PC-9 (cell line): Measurements from ENCODE around the gene IGF2BP1. TPM values are rescaled to one million over a fixed set of nuclear protein-coding genes. Genes with fewer than 3 reads are reported as not detected.

Experiments
- BruUV-seq: library from RNA; stranded (reverse); fragments of 400-500 nt; replicated peaks from 2 replicates; lab custom pipeline; 2021; lab: Mats Ljungman, UMichigan
- CTCF ChIA-PET: fragments of 300-600 bp; sonication (Branson Sonifier 250); formaldehyde crosslinking; loops from one replicate; lab custom pipeline; 2022; ENCODE audit warnings: antibody characterized with exemption; lab: Charles Lee
- POLR2A ChIA-PET: fragments of 300-600 bp; sonication (Branson Sonifier 250); formaldehyde crosslinking; loops from one replicate; lab custom pipeline; 2022; ENCODE audit warnings: antibody characterized with exemption; ENCODE audit not compliant: unreplicated experiment; lab: Charles Lee
- DNase-seq, 2 experiments: peaks; one replicate each; pipeline versions ENCODE4 v3.0.0 to v3.0.0-alpha.2; 2015 to 2022; ENCODE audit warnings: mixed read lengths in 1 of 2
- H2AFZ ChIP-seq: fragments of 200-600 bp; sonication (generic); 2 replicates; pipeline ENCODE4 v1.8.1; 2017; ENCODE audit warnings: antibody characterized with exemption
- H3F3A ChIP-seq: fragments of 200-600 bp; sonication (generic); 2 replicates; pipeline ENCODE4 v1.8.1; 2017; ENCODE audit warnings: antibody characterized with exemption, mild to moderate bottlenecking, low read depth; ENCODE audit not compliant: insufficient read depth
- H3K27ac ChIP-seq: fragments of 200-600 bp; sonication (generic); 2 replicates; pipeline ENCODE4 v1.6.1; 2016; ENCODE audit warnings: mixed run types
- H3K27me3 ChIP-seq: fragments of 200-600 bp; sonication (generic); 2 replicates; pipeline ENCODE4 v1.6.1; 2016; ENCODE audit warnings: low read depth, mixed run types; ENCODE audit not compliant: insufficient read depth
- H3K36me3 ChIP-seq: fragments of 200-600 bp; sonication (generic); 2 replicates; pipeline ENCODE4 v1.6.1; 2016; ENCODE audit warnings: low read depth, mixed run types
- H3K4me1 ChIP-seq: fragments of 200-600 bp; sonication (generic); replicated peaks from 2 replicates; pipeline ENCODE4 v1.6.1; 2016; ENCODE audit warnings: mixed run types; ENCODE audit not compliant: insufficient read depth
- H3K4me2 ChIP-seq: fragments of 200-600 bp; sonication (generic); 2 replicates; pipeline ENCODE4 v1.6.1; 2017; ENCODE audit warnings: mixed run types
- H3K4me3 ChIP-seq: fragments of 200-600 bp; sonication (generic); 2 replicates; pipeline ENCODE4 v1.6.1; 2016; ENCODE audit warnings: mixed run types
- H3K79me2 ChIP-seq: fragments of 200-600 bp; sonication (generic); 2 replicates; pipeline ENCODE4 v1.6.1; 2017; ENCODE audit warnings: low read depth, mixed run types
- H3K9me2 ChIP-seq: fragments of 200-600 bp; sonication (generic); 2 replicates; pipeline ENCODE4 v1.8.1; 2017; ENCODE audit warnings: mild to moderate bottlenecking; ENCODE audit not compliant: insufficient read depth
- H3K9me3 ChIP-seq: fragments of 200-600 bp; sonication (generic); 2 replicates; pipeline ENCODE4 v1.8.1; 2016; ENCODE audit warnings: low read depth; ENCODE audit not compliant: insufficient read depth
- H4K20me1 ChIP-seq: fragments of 200-600 bp; sonication (generic); 2 replicates; pipeline ENCODE4 v1.8.1; 2017; ENCODE audit not compliant: insufficient read depth
- EZH2 ChIP-seq: fragments of 200-600 bp; sonication (generic); IDR thresholded peaks from 2 replicates; pipeline ENCODE4 v1.8.0; 2017; ENCODE audit warnings: antibody characterized with exemption, low read depth
- intact Hi-C: fragments of 100-400 bp; cut with micrococcal nuclease; formaldehyde crosslinking; loops from one replicate; pipeline ENCODE4 v1.10.0; 2022; ENCODE audit not compliant: unreplicated experiment
- total RNA-seq: library from RNA; stranded (reverse); gene quantifications from 2 replicates; pipeline ENCODE4 v1.2.3, GENCODE V29; 2021
- TF ChIP-seq, protein P1 (sequence below): fragments of 200-600 bp; sonication (generic); conservative IDR thresholded peaks from 2 replicates; pipeline ENCODE4 v1.6.1; 2017; ENCODE audit warnings: mixed run types, antibody characterized with exemption, mild to moderate bottlenecking, moderate library complexity

The IGF2BP1 gene
- total RNA-seq, 1 experiment from 2014 or later, result 57.4 TPM

DNA sequence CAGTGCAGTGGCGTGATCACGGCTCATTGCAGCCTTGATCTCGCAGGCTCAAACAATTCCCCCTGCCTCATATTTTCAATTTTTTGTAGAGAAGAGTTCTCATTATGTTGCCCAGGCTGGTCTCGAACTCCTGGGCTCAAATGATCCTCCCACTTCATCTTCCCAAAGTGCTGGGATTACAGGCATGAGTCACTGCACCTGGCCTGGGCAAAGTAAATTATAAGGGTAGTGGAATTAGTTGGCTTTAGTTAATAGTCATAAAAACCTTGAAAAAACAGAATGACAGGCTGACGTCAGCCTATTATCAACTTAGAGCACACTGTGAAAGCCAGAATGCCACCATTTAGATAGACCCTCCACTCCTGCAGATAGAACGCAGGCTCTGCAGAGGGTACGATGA, 91.9 kb downstream of the IGF2BP1 start:
- no peaks in the 10 kb centered on the region for H3K27me3 ChIP-seq
- no TSS peak for BruUV-seq
- no peaks in the 10 kb centered on the region for H3K79me2 ChIP-seq
- no peak overlapping the region for H2AFZ ChIP-seq
- no peak for TF ChIP-seq EZH2
- no peaks in the 10 kb centered on the region for H4K20me1 ChIP-seq
- H3K27ac ChIP-seq, result no peak overlapping the region
- H3K9me3 ChIP-seq, result no peaks in the 10 kb centered on the region
- DNase-seq, result no peak
- no peak overlapping the region for H3K4me3 ChIP-seq
- H3K4me2 ChIP-seq, result no peak overlapping the region
- no peaks in the 10 kb centered on the region for H3K4me1 ChIP-seq
- CTCF ChIA-PET, result no interaction called here
- no peaks in the 10 kb centered on the region for H3K9me2 ChIP-seq
- POLR2A ChIA-PET, result no interaction called here
- H3F3A ChIP-seq, result no peaks in the 10 kb centered on the region; the same call in 1 of the 2 replicates
- H3K36me3 ChIP-seq, result no peaks in the 10 kb centered on the region
- intact Hi-C loops, result no loop called here

DNA sequence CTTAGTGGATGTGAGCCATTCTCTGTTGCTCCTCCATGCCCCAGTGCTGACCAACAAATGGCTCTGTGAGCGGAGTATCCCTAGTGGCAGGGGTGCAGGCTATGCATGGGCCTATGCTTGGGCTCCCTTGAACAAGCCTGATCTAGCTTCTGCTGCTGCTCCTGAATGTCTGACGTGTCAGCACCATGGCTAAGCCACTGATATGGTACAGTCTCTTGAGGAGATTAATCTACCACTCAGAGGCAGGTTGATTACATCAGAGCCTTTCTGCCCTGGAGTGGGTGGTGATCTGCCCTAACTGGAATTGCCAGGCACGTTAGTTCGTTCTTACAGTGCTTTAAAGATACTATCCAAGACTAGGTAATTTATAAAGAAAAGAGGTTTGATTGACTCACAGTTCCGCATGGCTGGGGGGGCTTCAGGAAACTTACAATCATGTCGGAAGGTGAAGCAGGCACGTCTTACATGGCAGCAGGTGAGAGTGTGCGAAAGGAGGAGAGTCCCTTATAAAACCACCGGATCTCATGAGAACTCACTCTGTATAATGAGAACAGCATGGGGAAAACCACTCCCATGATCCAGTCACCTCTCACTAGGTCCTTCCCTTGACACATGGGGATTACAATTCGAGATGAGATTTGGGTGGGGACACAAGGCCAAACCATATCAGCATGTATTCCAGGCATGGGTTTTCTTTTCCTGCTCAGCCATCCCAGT, 93.9 kb downstream of the IGF2BP1 start:
- no peaks in the 10 kb centered on the region for H3K4me1 ChIP-seq
- CTCF ChIA-PET, result no interaction called here
- no peak overlapping the region for H3K27ac ChIP-seq
- no peaks in the 10 kb centered on the region for H3K27me3 ChIP-seq
- H3K4me2 ChIP-seq, result no peak overlapping the region
- no peak for TF ChIP-seq EZH2
- POLR2A ChIA-PET, result interaction anchor here (0.6 kb wide), 1 partner anchor 183 kb away, joined by 4 read pairs; no protein-coding TSS in a partner anchor
- no peak overlapping the region for H3K4me3 ChIP-seq
- H2AFZ ChIP-seq, result no peak overlapping the region
- no peaks in the 10 kb centered on the region for H4K20me1 ChIP-seq
- H3K36me3 ChIP-seq, result no peaks in the 10 kb centered on the region
- no TSS peak for BruUV-seq
- H3K9me2 ChIP-seq, result no peaks in the 10 kb centered on the region
- H3F3A ChIP-seq, result no peaks in the 10 kb centered on the region; the same call in none of the 2 replicates
- no peaks in the 10 kb centered on the region for H3K9me3 ChIP-seq
- DNase-seq, result no peak
- intact Hi-C loops, result no loop called here
- H3K79me2 ChIP-seq, result no peaks in the 10 kb centered on the region

DNA sequence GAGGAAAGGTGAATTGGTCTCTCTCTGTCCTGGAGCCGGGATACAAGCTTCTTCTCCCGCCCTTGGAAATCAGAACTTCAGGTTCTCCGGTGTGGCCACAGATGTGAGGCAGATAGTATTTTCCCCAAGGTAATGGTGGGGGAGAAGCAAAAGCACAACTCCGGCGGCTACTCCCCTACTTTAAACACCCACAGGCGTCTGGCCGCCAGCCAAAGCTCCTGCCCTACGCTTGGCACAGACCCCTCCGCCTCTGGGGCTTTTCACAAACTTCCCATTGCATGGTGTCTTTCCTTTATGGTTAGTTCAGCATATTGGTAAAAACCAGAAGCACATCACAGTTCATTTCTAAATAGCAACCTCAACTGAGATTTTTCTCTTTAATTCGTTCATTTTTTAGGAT, 95.9 kb downstream of the IGF2BP1 start:
- no peak overlapping the region for H2AFZ ChIP-seq
- intact Hi-C loops, result no loop called here
- POLR2A ChIA-PET, result no interaction called here
- no TSS peak for BruUV-seq
- no peak overlapping the region for H3K27ac ChIP-seq
- no peak overlapping the region for H3K4me3 ChIP-seq
- CTCF ChIA-PET, result interaction anchor here (0.6 kb wide), 2 partner anchors 13 to 415 kb away, joined by 4 to 10 read pairs; no protein-coding TSS in a partner anchor
- H3K4me2 ChIP-seq, result no peak overlapping the region
- no peaks in the 10 kb centered on the region; the same call in none of the 2 replicates for H3F3A ChIP-seq
- no peaks in the 10 kb centered on the region for H3K79me2 ChIP-seq
- no peaks in the 10 kb centered on the region for H3K4me1 ChIP-seq
- no peaks in the 10 kb centered on the region for H3K27me3 ChIP-seq
- H4K20me1 ChIP-seq, result no peaks in the 10 kb centered on the region
- H3K9me3 ChIP-seq, result no peaks in the 10 kb centered on the region
- no peaks in the 10 kb centered on the region for H3K36me3 ChIP-seq
- H3K9me2 ChIP-seq, result no peaks in the 10 kb centered on the region
- TF ChIP-seq EZH2, result no peak
- TF ChIP-seq, protein P1, sequence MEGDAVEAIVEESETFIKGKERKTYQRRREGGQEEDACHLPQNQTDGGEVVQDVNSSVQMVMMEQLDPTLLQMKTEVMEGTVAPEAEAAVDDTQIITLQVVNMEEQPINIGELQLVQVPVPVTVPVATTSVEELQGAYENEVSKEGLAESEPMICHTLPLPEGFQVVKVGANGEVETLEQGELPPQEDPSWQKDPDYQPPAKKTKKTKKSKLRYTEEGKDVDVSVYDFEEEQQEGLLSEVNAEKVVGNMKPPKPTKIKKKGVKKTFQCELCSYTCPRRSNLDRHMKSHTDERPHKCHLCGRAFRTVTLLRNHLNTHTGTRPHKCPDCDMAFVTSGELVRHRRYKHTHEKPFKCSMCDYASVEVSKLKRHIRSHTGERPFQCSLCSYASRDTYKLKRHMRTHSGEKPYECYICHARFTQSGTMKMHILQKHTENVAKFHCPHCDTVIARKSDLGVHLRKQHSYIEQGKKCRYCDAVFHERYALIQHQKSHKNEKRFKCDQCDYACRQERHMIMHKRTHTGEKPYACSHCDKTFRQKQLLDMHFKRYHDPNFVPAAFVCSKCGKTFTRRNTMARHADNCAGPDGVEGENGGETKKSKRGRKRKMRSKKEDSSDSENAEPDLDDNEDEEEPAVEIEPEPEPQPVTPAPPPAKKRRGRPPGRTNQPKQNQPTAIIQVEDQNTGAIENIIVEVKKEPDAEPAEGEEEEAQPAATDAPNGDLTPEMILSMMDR, result no peak
- peak in 1 of 2 experiments; percentile 37 for DNase-seq

DNA sequence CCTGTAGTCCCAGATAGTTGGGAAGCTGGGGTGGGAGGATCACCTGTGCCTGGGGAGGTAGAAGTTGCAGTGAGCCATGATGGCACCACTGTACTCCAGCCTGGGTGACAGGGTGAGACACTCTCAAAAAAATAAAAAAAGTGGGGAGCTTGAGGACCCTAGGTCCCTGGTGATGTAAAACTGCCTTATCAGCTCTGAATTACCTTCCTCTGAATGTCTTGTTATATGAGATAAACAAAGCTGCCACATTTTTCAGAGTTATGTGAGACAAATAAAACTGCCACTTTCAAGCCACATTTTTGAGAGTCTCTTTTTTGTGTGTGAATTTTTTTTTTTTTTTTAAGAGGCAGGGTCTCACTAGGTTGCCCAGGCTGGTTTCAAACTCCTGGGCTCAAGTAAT, 103.4 kb downstream of the IGF2BP1 start:
- H2AFZ ChIP-seq, result no peak overlapping the region
- no peaks in the 10 kb centered on the region for H4K20me1 ChIP-seq
- H3K36me3 ChIP-seq, result no peaks in the 10 kb centered on the region
- H3F3A ChIP-seq, result peaks cover 37% of the 10 kb centered on the region
- ChIA-PET POLR2A (no interaction called here), CTCF (interaction anchor here (0.6 kb wide), 2 partner anchors 58 to 65 kb away, joined by 3 to 12 read pairs; no protein-coding TSS in a partner anchor)
- DNase-seq, result no peak
- no TSS peak for BruUV-seq
- TF ChIP-seq EZH2, result no peak
- TF ChIP-seq, protein P1, result no peak
- no peak overlapping the region for H3K4me3 ChIP-seq
- H3K27ac ChIP-seq, result peak overlapping the region; percentile 97
- peaks cover 38% of the 10 kb centered on the region for H3K4me1 ChIP-seq
- H3K9me2 ChIP-seq, result no peaks in the 10 kb centered on the region
- no peaks in the 10 kb centered on the region for H3K27me3 ChIP-seq
- no peaks in the 10 kb centered on the region for H3K9me3 ChIP-seq
- intact Hi-C loops, result no loop called here
- H3K79me2 ChIP-seq, result no peaks in the 10 kb centered on the region
- H3K4me2 ChIP-seq, result peak overlapping the region; percentile 45
